Choroid plexus epithelial cell (primary cell): ENCODE data around the gene EIF4E1B.
"Not testable (repeated sequence)": the region's sequence is repeated elsewhere in the genome, so short reads cannot be mapped to it uniquely, and the experiment has no call there.

Source experiments
- DNase-seq: peaks from one replicate; pipeline ENCODE4 v3.0.0-alpha.2; 2010; ENCODE audit warnings: low read depth
- H3K4me3 ChIP-seq: 2 replicates; pipeline ENCODE4 v1.5.1; 2011; ENCODE audit warnings: low read depth, mild to moderate bottlenecking, control low read depth, low read length, moderate library complexity
- TF ChIP-seq, protein P1 (sequence below): conservative IDR thresholded peaks from 2 replicates; pipeline ENCODE4 v1.5.1; 2011; ENCODE audit warnings: low read depth, mild to moderate bottlenecking, control low read depth, inconsistent platforms, low read length, moderate library complexity

EIF4E1B gene

DNA sequence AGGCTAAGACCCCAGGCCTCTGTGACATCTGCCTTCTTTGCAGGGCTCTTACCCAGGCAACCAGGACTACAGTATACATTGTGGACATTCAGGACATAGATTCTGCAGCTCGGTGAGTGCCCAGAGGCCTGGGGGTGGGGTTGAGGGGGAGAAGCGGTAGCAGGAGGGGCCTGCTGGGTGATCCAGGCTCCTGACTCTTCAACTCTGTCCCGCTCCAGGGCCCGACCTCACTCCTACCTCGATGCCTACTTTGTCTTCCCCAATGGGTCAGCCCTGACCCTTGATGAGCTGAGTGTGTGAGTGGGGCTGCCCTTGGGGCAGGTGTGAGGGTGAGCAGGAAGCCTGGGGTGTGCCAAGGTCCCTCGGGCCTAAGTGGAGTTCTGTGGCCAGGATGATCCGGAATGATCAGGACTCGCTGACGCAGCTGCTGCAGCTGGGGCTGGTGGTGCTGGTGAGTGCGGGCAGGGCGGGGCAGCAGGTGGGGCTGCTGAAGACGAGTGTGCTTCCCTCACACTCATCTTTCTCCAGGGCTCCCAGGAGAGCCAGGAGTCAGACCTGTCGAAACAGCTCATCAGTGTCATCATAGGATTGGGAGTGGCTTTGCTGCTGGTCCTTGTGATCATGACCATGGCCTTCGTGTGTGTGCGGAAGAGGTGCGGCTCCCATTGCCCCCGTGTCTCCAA, 40.3 kb upstream of the EIF4E1B start:
- TF ChIP-seq, protein P1, sequence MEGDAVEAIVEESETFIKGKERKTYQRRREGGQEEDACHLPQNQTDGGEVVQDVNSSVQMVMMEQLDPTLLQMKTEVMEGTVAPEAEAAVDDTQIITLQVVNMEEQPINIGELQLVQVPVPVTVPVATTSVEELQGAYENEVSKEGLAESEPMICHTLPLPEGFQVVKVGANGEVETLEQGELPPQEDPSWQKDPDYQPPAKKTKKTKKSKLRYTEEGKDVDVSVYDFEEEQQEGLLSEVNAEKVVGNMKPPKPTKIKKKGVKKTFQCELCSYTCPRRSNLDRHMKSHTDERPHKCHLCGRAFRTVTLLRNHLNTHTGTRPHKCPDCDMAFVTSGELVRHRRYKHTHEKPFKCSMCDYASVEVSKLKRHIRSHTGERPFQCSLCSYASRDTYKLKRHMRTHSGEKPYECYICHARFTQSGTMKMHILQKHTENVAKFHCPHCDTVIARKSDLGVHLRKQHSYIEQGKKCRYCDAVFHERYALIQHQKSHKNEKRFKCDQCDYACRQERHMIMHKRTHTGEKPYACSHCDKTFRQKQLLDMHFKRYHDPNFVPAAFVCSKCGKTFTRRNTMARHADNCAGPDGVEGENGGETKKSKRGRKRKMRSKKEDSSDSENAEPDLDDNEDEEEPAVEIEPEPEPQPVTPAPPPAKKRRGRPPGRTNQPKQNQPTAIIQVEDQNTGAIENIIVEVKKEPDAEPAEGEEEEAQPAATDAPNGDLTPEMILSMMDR = no peak
- DNase-seq = no peak
- H3K4me3 ChIP-seq = no peak overlapping the region

DNA sequence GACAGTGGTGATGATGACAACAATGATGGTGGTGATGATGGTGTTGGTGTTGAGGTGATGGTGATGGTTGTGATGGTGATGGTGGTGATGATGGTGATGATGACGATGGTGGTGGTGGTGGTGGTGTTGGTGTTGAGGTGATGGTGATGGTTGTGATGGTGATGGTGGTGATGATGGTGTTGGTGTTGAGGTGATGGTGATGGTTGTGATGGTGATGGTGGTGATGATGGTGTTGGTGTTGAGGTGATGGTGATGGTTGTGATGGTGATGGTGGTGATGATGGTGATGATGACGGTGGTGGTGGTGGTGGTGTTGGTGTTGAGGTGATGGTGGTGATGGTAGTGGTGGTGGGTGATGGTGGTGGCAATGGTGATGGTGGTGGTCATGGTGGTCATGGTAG, 38.8 kb upstream of the EIF4E1B start:
- not testable (repeated sequence) for DNase-seq, H3K4me3 ChIP-seq

DNA sequence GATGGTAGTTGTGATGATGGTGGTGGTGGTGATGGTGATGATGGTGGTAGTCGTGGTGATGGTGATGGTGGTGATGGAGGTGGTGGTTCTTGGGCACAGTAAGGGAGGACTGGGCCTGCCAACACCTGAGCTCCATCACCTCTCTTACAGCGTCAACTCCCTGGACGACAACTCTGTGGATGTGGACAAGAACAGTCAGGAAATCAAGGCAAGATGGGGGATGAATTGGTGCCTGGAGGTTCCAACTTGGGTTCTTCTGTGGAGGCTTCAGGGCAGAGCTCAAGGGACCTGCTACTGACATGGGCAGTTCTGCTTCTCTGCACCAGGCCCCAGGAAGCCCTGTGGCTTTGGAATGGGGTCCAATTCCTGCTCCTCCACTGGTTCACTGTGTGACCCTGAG, 37.9 kb upstream of the EIF4E1B start:
- H3K4me3 ChIP-seq = no peak overlapping the region
- TF ChIP-seq, protein P1 = no peak
- no peak for DNase-seq

DNA sequence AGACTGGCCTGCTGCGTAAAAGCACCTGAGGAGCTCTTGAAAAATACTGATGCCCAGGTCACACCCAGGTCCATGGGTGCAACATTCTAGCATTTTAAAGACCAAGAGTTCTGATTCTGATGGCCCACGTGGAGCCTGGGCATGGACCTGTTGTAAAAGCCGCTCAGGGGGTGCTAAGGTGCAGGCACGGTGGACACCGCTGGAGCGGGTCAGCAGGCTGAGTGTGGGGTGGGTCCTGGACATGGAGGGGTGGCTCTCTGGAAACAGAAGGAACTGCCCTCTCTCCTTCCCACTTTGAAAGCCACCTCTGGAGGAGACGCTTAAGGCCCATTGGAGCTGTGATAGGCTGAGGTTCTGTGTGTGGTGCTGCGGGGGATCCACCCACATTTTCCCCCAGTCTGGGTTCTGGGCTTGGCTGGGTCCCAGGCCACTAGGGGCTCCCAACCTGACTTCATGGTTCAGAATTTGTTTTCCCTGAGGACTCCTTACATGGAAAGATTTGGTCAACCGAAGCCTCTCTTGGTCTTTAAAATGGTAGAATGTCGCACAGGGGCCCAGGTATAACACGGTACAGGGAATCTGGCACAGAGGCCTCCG, 37.1 kb upstream of the EIF4E1B start:
- no peak for DNase-seq
- TF ChIP-seq, protein P1 = no peak
- H3K4me3 ChIP-seq = no peak overlapping the region

DNA sequence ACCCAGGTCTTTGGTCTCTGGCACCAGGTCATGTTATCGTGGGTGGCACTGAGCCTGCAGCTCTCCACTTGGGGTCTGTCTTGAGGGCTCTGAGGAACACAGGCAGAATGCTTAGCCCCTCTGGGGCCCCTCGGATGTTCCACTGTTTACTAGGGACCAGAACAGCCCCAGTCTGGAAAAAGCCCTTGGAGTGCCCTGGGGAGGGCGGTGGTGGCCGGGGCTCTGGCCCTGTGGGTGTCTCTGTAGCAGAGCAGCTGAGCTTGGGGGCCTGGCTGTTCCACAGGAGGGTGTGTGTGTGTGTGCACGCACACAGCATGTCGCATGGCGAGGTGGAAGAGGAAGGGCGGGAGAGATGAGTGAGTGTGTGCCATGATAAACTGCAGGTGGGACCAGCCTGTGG, 35.9 kb upstream of the EIF4E1B start:
- no peak overlapping the region for H3K4me3 ChIP-seq
- TF ChIP-seq, protein P1 = no peak
- no peak for DNase-seq

DNA sequence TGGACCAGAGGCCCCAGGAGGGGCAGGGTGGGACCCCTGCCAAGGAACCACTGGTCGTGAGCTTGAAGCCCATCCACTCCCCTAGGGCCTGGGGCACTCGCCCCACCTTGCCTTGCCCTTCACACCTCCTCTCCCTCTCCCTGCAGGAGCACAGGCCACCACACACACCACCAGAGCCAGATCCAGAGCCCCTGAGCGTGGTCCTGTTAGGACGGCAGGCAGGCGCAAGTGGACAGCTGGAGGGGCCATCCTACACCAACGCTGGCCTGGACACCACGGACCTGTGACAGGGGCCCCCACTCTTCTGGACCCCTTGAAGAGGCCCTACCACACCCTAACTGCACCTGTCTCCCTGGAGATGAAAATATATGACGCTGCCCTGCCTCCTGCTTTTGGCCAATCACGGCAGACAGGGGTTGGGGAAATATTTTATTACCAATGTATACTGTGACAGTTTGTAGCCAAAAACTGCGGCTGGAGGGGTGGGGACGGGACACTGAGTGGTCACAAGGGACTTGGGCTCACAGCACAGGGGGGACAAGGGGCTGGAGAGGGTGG, 35.0 kb upstream of the EIF4E1B start:
- TF ChIP-seq, protein P1 = no peak
- DNase-seq = no peak
- no peak overlapping the region for H3K4me3 ChIP-seq

DNA sequence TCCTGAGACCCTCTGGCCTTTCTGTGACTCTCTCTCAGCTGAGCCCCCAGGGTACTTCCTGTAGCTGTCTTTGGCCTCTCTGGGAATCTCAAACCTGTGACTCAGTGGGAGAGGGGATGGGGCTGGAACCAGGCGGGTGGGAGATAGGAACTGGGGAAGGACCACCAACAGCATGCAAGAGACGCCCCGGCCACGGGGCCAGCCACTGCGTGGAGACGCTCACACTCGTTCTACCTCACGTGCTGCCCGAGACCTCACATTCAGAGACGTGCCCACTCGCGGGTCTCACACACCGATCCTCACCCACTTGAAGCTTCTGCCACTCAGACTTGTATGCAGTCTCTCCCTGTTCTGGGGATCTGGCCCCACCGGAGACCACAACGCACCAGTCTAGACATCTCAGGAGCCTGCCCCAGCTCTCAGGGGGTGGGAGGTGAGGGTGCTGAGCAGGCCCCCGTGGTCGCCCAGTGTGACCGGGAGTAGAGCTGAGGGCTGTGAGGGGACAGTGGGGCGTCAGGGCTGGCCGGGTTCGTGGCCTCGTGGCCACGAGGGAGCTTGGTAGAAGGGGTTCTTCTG, 34.3 kb upstream of the EIF4E1B start:
- TF ChIP-seq, protein P1 = no peak
- H3K4me3 ChIP-seq = no peak overlapping the region

More for the DNA sequence above, 34.3 kb upstream of the EIF4E1B start:
- DNase-seq = no peak
